Psoas muscle (tissue), 8 donors: ENCODE data around the gene DOCK2. TPM values are rescaled to one million over a fixed set of nuclear protein-coding genes. Genes with fewer than 3 reads are reported as not detected.

ENCODE experiments used
- ATAC-seq, 4 donors: fragments of 200-7000 bp; cut with Tn5 transposase; one replicate each; pipeline ENCODE4 v1.9.1; 2020; ENCODE audit warnings: moderate library complexity in 3 of 4, mild to moderate bottlenecking in 2 of 4
- DNase-seq, 2 donors: peaks; one replicate each; pipeline ENCODE4 v3.0.0-alpha.2; 2020
- H3K27ac ChIP-seq: fragments of 200-600 bp; one replicate; pipeline ENCODE4 v1.8.0; 2022
- H3K27me3 ChIP-seq, 3 donors: fragments of 200-600 bp in 1 of 3; one replicate each; pipeline versions ENCODE4 v1.6.1 to v1.8.0; 2013 to 2022; ENCODE audit warnings: low read length in 2 of 3, mild to moderate bottlenecking in 2 of 3, moderate library complexity in 1 of 3; ENCODE audit not compliant: insufficient read depth in 3 of 3
- H3K36me3 ChIP-seq, 2 donors: fragments of 200-600 bp in 1 of 2; one replicate each; pipeline versions ENCODE4 v1.6.1 to v1.8.0; 2013 to 2022; ENCODE audit warnings: low read depth in 1 of 2, mild to moderate bottlenecking in 1 of 2, moderate library complexity in 1 of 2; ENCODE audit not compliant: insufficient read depth in 1 of 2
- H3K4me1 ChIP-seq: fragments of 200-600 bp; one replicate; pipeline ENCODE4 v1.8.0; 2022
- H3K4me3 ChIP-seq: fragments of 200-600 bp; one replicate; pipeline ENCODE4 v1.8.0; 2022; ENCODE audit warnings: mild to moderate bottlenecking
- H3K9me3 ChIP-seq: fragments of 200-600 bp; one replicate; pipeline ENCODE4 v1.8.0; 2022
- CTCF ChIP-seq: fragments of 200-600 bp; IDR thresholded peaks from one replicate; pipeline ENCODE4 v1.8.0; 2022; ENCODE audit warnings: antibody characterized with exemption
- WGBS, 3 donors: extraction: QIAGEN DNeasy Blood & Tissue Kit; methylation state at CpG; one replicate each; pipeline versions ENCODE4 v1.1.6 to v1.1.7; 2013; 5-methylcytosine and 5-hydroxymethylcytosine counted together
- intact Hi-C, 2 donors: fragments of 100-400 bp; cut with DNase I; formaldehyde crosslinking; loops; one replicate each; pipeline versions ENCODE4 v1.11.0 to v1.14.2; 2022
- polyA plus RNA-seq, 3 donors: library from polyadenylated mRNA; stranded (reverse); fragments of 200-250 nt; gene quantifications; one replicate each; pipeline ENCODE4 v1.2.3, GENCODE V29; 2013
- total RNA-seq, 4 donors: library from RNA; stranded (reverse); fragmentation: NEBNext Ultra II Directional in 2 of 4; extraction: Animal tissue kit (Norgen Biotek cat#: 25700) in 2 of 4; gene quantifications; one replicate each; pipeline versions ENCODE4 v1.2.1 to v1.2.4, GENCODE V29; 2021 to 2023
- donor health status: healthy with polysubstance abuse.
- donor health status: DM: no; HTN: no; CAD: no; lungs with moderate emphysema.
- donor health status: Bipolar disorder and iron deficiency.
- donor health status: healthy.
- donor health status: DM: yes; HTN: yes; CAD: no.
- donor health status: DM: no; HTN: no; CAD: no.
- donor health status: DM: no; HTN: no; CAD: no.
- donor health status: DM: yes; HTN: yes; CAD: no.

Gene DOCK2
- total and polyA plus RNA-seq, 7 donors: 0.37 to 4.4 (median 3.5) TPM

- intact Hi-C loops: no loop called here
- H3K36me3 ChIP-seq: no peaks in the 10 kb centered on the region
- no peaks in the 10 kb centered on the region for H3K4me1 ChIP-seq
- no peak for TF ChIP-seq CTCF
- 68 to 80% (median 73%) methylated on average over 8 of the region's 8 CpGs for WGBS, 3 donors
- no peaks in the 10 kb centered on the region for H3K9me3 ChIP-seq
- no peak for ATAC-seq
- no peak for DNase-seq
- no peak overlapping the region for H3K4me3 ChIP-seq
- peaks cover 0 to 4% (median 0%) of the 10 kb centered on the region in 3 donors for H3K27me3 ChIP-seq
- no peak overlapping the region for H3K27ac ChIP-seq
Observed at GRCh38 chr5:170080786-170081445, 443.8 kb downstream of the DOCK2 start.

- 77 to 84% (median 78%) methylated on average over 3 to 4 of the region's 4 CpGs for WGBS, 3 donors
- no peak overlapping the region for H3K27ac ChIP-seq
- intact Hi-C loops: no loop called here
- no peaks in the 10 kb centered on the region for H3K9me3 ChIP-seq
- DNase-seq: no peak
- H3K4me3 ChIP-seq: no peak overlapping the region
- H3K4me1 ChIP-seq: no peaks in the 10 kb centered on the region
- H3K36me3 ChIP-seq: no peaks in the 10 kb centered on the region
- ATAC-seq: no peak
- TF ChIP-seq CTCF: no peak
- H3K27me3 ChIP-seq: peaks cover 0 to 4% (median 0%) of the 10 kb centered on the region in 3 donors
Observed at GRCh38 chr5:170081616-170082015, 444.5 kb downstream of the DOCK2 start.

- DNase-seq (no peak), ATAC-seq (no peak)
- Histone ChIP-seq H3K36me3 (no peaks in the 10 kb centered on the region), H3K27ac (no peak overlapping the region), H3K4me3 (no peak overlapping the region), H3K9me3 (no peaks in the 10 kb centered on the region), H3K27me3 (peaks cover 0 to 4% (median 0%) of the 10 kb centered on the region in 3 donors), H3K4me1 (no peaks in the 10 kb centered on the region)
- TF ChIP-seq CTCF: no peak
- intact Hi-C loops: no loop called here
- 83 to 86% (median 86%) methylated on average over 7 of the region's 7 CpGs for WGBS, 3 donors
Observed at GRCh38 chr5:170082701-170083100, 445.6 kb downstream of the DOCK2 start.

- no peaks in the 10 kb centered on the region for H3K9me3 ChIP-seq
- ATAC-seq (no peak), DNase-seq (no peak)
- 79 to 88% (median 84%) methylated on average over 3 of the region's 3 CpGs for WGBS, 3 donors
- no peaks in the 10 kb centered on the region for H3K27me3 ChIP-seq
- no peak for TF ChIP-seq CTCF
- intact Hi-C loops: no loop called here
- no peaks in the 10 kb centered on the region for H3K36me3 ChIP-seq
- H3K27ac ChIP-seq: no peak overlapping the region
- no peaks in the 10 kb centered on the region for H3K4me1 ChIP-seq
- no peak overlapping the region for H3K4me3 ChIP-seq
Observed at GRCh38 chr5:170087168-170087817, 450.2 kb downstream of the DOCK2 start.
